ENCODE data around the gene DNAH12. TPM values are rescaled to one million over a fixed set of nuclear protein-coding genes. Genes with fewer than 3 reads are reported as not detected.
"Not testable (repeated sequence)": the region's sequence is repeated elsewhere in the genome, so short reads cannot be mapped to it uniquely, and the experiment has no call there.

The DNAH12 gene
- total and polyA plus RNA-seq, 4 donors: 0.05 to 0.08 (median 0.08) TPM; not detected in 1

DNA sequence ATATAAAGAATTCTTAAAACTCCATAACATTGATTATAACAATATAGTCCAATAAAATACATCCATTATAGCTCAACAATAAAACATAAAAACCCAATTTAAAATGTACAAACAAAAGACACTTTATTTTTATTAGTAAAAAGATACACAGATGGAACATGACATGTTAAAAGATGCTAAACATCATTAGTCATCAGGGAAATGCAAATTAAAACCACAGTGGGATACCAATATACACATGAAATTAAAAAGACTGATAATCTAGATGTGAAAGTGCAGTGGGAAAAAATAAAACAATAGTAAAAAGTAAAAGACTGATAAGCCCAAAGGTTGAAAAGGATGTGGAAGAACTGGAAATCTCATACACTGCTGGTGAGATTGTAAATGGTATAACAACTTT lies 46.2 kb downstream of the DNAH12 start (continued):
- TF ChIP-seq FOXA2 (IDR thresholded peaks at IDR 0.05): no peak
- no peak for TF ChIP-seq TAF1 (conservative IDR thresholded peaks at IDR 0.05)
- TF ChIP-seq EGR1 (IDR thresholded peaks at IDR 0.05; ENCODE audit: low read depth in 2 of 2): no peak
- TF ChIP-seq RAD21 (IDR thresholded peaks at IDR 0.05): no peak
- no peak for TF ChIP-seq HNF4A (conservative IDR thresholded peaks at IDR 0.05)

GRCh38 chr3:57484563-57484962 lies 59.6 kb downstream of the DNAH12 start:
- Histone ChIP-seq H3K9me3 (ENCODE audit: control insufficient read depth in 4 of 4, low read length in 3 of 4) (no peaks in the 10 kb centered on the region), H3K4me1 (ENCODE audit: control insufficient read depth in 4 of 4, insufficient read depth in 4 of 4, low read length in 3 of 4) (no peaks in the 10 kb centered on the region), H3K27me3 (ENCODE audit: control insufficient read depth in 4 of 4, insufficient read depth in 4 of 4, low read length in 3 of 4) (no peaks in the 10 kb centered on the region), H3K27ac (ENCODE audit: low read depth in 1 of 2, low read length in 2 of 2) (no peak overlapping the region), H3K36me3 (ENCODE audit: control insufficient read depth in 4 of 4, insufficient read depth in 3 of 4, low read depth in 1 of 4, low read length in 3 of 4) (no peaks in the 10 kb centered on the region), H3K9ac (ENCODE audit: low read depth in 1 of 2, low read length in 2 of 2) (no peak overlapping the region), H3K4me3 (ENCODE audit: low read depth in 1 of 3, low read length in 3 of 3) (no peak overlapping the region)
- TF ChIP-seq RAD21 (IDR thresholded peaks at IDR 0.05): no peak
- TF ChIP-seq HNF4G (IDR thresholded peaks at IDR 0.05): no peak
- no peak for TF ChIP-seq ZBTB33 (IDR thresholded peaks at IDR 0.05)
- no peak for TF ChIP-seq RXRA (IDR thresholded peaks at IDR 0.05)
- TF ChIP-seq NR2F2 (IDR thresholded peaks at IDR 0.05): no peak
- TF ChIP-seq ATF3 (IDR thresholded peaks at IDR 0.05): no peak
- no peak for TF ChIP-seq EGR1 (IDR thresholded peaks at IDR 0.05; ENCODE audit: low read depth in 2 of 2)
- TF ChIP-seq REST (IDR thresholded peaks at IDR 0.05): no peak
- TF ChIP-seq CTCF (IDR thresholded peaks at IDR 0.05; ENCODE audit: low read depth, low read length, missing input control): no peak
- TF ChIP-seq, protein P1, sequence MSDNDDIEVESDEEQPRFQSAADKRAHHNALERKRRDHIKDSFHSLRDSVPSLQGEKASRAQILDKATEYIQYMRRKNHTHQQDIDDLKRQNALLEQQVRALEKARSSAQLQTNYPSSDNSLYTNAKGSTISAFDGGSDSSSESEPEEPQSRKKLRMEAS (IDR thresholded peaks at IDR 0.05): no peak
- no peak for TF ChIP-seq YY1 (IDR thresholded peaks at IDR 0.05)
- TF ChIP-seq JUND (IDR thresholded peaks at IDR 0.05): no peak
- no peak for DNase-seq (ENCODE audit: low spot score)
- 86% methylated on average over 1 of the region's 1 CpG for WGBS

- not testable (repeated sequence) for H3K4me1 ChIP-seq (ENCODE audit: control insufficient read depth in 4 of 4, insufficient read depth in 4 of 4, low read length in 3 of 4); H3K27ac ChIP-seq (ENCODE audit: low read depth in 1 of 2, low read length in 2 of 2); H3K36me3 ChIP-seq (ENCODE audit: control insufficient read depth in 4 of 4, insufficient read depth in 3 of 4, low read depth in 1 of 4, low read length in 3 of 4); H3K4me3 ChIP-seq (ENCODE audit: low read depth in 1 of 3, low read length in 3 of 3); H3K9ac ChIP-seq (ENCODE audit: low read depth in 1 of 2, low read length in 2 of 2); H3K9me3 ChIP-seq (ENCODE audit: control insufficient read depth in 4 of 4, low read length in 3 of 4); DNase-seq (ENCODE audit: low spot score); H3K27me3 ChIP-seq (ENCODE audit: control insufficient read depth in 4 of 4, insufficient read depth in 4 of 4, low read length in 3 of 4)
- 93% methylated on average over 13 of the region's 13 CpGs for WGBS
Measured at GRCh38 chr3:57477193-57477592, 67.0 kb downstream of the DNAH12 start.
